B cell (primary cell): Measurements from ENCODE around the gene DAB2IP. TPM values are rescaled to one million over a fixed set of nuclear protein-coding genes. Genes with fewer than 3 reads are reported as not detected.

Experiments used
- ATAC-seq: fragments of 200-7000 bp; cut with Tn5 transposase; one replicate; pipeline ENCODE4 v1.10.0; 2021; ENCODE audit warnings: low read depth, mild to moderate bottlenecking, moderate number of reproducible peaks, moderate library complexity
- CTCF ChIA-PET: fragments of 350-600 bp; sonication (Branson Sonifier 250); formaldehyde crosslinking; loops from one replicate; lab custom pipeline; 2021; ENCODE audit warnings: antibody characterized with exemption, inconsistent platforms; lab: Charles Lee
- POLR2A ChIA-PET: fragments of 350-600 bp; sonication (Branson Sonifier 250); formaldehyde crosslinking; loops from one replicate; lab custom pipeline; 2021; ENCODE audit warnings: antibody characterized with exemption; lab: Charles Lee
- DNase-seq: peaks from one replicate; pipeline ENCODE4 v3.0.0; 2013
- H2AFZ ChIP-seq: 2 replicates; pipeline ENCODE4 v1.6.1; 2012; ENCODE audit warnings: mild to moderate bottlenecking, low read depth, low read length; ENCODE audit not compliant: insufficient read depth, poor library complexity, severe bottlenecking
- H3K27ac ChIP-seq, 2 donors: 1 replicate in 1 of 2; 2 replicates in 1 of 2; pipeline ENCODE4 v1.5.1; 2012 to 2013; ENCODE audit warnings: low read length in 2 of 2, mild to moderate bottlenecking in 2 of 2, moderate library complexity in 1 of 2
- H3K27me3 ChIP-seq, 4 experiments: fragments of 200-600 bp in 1 of 4; sonication (generic) in 1 of 4; replicated peaks in 1 of 4; 1 replicate in 2 of 4; 2 replicates in 2 of 4; pipeline versions ENCODE4 v1.6.1 to v1.7.0; 2013 to 2016; ENCODE audit warnings: low read length in 3 of 4, mild to moderate bottlenecking in 2 of 4, mixed read lengths in 1 of 4, moderate library complexity in 1 of 4; ENCODE audit not compliant: insufficient read depth in 4 of 4, control insufficient read depth in 3 of 4; ENCODE audit errors: control extremely low read depth in 1 of 4
- H3K36me3 ChIP-seq, 2 experiments: replicated peaks in 1 of 2; 1 replicate in 1 of 2; 2 replicates in 1 of 2; pipeline versions ENCODE4 v1.6.1 to v1.7.1; 2013; ENCODE audit warnings: low read length in 1 of 2; ENCODE audit not compliant: insufficient read depth in 2 of 2, control insufficient read depth in 1 of 2; ENCODE audit errors: control extremely low read depth in 1 of 2, extremely low read depth in 1 of 2
- H3K4me1 ChIP-seq, 2 donors: fragments of 200-600 bp in 1 of 2; sonication (generic) in 1 of 2; 1 replicate in 1 of 2; 2 replicates in 1 of 2; pipeline versions ENCODE4 v1.5.1 to v1.6.1; 2013 to 2017; ENCODE audit warnings: low read length in 2 of 2; ENCODE audit not compliant: control insufficient read depth in 2 of 2, insufficient read depth in 2 of 2
- H3K4me2 ChIP-seq: replicated peaks from 2 replicates; pipeline ENCODE3; 2012; ENCODE audit warnings: mild to moderate bottlenecking, low read depth, low read length; ENCODE audit not compliant: poor library complexity, severe bottlenecking
- H3K4me3 ChIP-seq, 5 experiments: fragments of 200-600 bp in 1 of 5; sonication (generic) in 1 of 5; 1 replicate in 3 of 5; 2 replicates in 2 of 5; pipeline versions ENCODE4 v1.5.1 to v1.7.0; 2011 to 2016; ENCODE audit warnings: low read length in 4 of 5, mild to moderate bottlenecking in 4 of 5, low read depth in 2 of 5, control low read depth in 1 of 5, moderate library complexity in 1 of 5; ENCODE audit not compliant: insufficient read depth in 1 of 5; ENCODE audit errors: control extremely low read depth in 1 of 5, extremely low read depth in 1 of 5
- H3K79me2 ChIP-seq: fragments of 200-600 bp; sonication (generic); one replicate; pipeline ENCODE4 v1.6.0; 2016; ENCODE audit warnings: low read length; ENCODE audit not compliant: control insufficient read depth, insufficient read depth
- H3K9ac ChIP-seq: fragments of 200-600 bp; sonication (generic); 2 replicates; pipeline ENCODE4 v1.6.1; 2017; ENCODE audit warnings: mild to moderate bottlenecking, low read length, moderate library complexity
- H3K9me3 ChIP-seq, 3 donors: one replicate each; pipeline versions ENCODE4 v1.6.1 to v1.7.1; 2013; ENCODE audit warnings: low read length in 2 of 3; ENCODE audit not compliant: control insufficient read depth in 2 of 3, insufficient read depth in 1 of 3; ENCODE audit errors: control extremely low read depth in 1 of 3
- H4K20me1 ChIP-seq: 2 replicates; pipeline ENCODE4 v1.6.0; 2012; ENCODE audit warnings: mild to moderate bottlenecking, low read length; ENCODE audit not compliant: insufficient read depth, control insufficient read depth, poor library complexity, severe bottlenecking
- H3K27ac Mint-ChIP-seq: one replicate; pipeline ENCODE4 v1.8.0; 2021; ENCODE audit warnings: mixed read lengths
- H3K27me3 Mint-ChIP-seq: one replicate; pipeline ENCODE4 v1.8.0; 2021; ENCODE audit warnings: mixed read lengths
- H3K4me1 Mint-ChIP-seq: one replicate; pipeline ENCODE4 v1.8.0; 2021; ENCODE audit warnings: mixed read lengths
- H3K4me3 Mint-ChIP-seq: one replicate; pipeline ENCODE4 v1.8.0; 2021; ENCODE audit warnings: mixed read lengths
- H3K9me3 Mint-ChIP-seq: one replicate; pipeline ENCODE4 v1.8.0; 2022; ENCODE audit warnings: mixed read lengths; ENCODE audit not compliant: insufficient read depth
- EZH2 ChIP-seq: IDR thresholded peaks from 2 replicates; pipeline ENCODE4 v1.6.1; 2012; ENCODE audit warnings: borderline replicate concordance, low read depth, mild to moderate bottlenecking, moderate library complexity, low read length; ENCODE audit not compliant: insufficient read depth, poor library complexity, severe bottlenecking
- WGBS: methylation state at CpG from one replicate; pipeline ENCODE4 v1.1.5; 2013; ENCODE audit warnings: missing lambda C conversion rate; ENCODE audit not compliant: insufficient coverage; 5-methylcytosine and 5-hydroxymethylcytosine counted together
- intact Hi-C: fragments of 100-400 bp; cut with micrococcal nuclease; formaldehyde crosslinking; loops from one replicate; pipeline ENCODE4 v1.10.0; 2022
- polyA plus RNA-seq: library from polyadenylated mRNA; depleted of rRNA; stranded (reverse); fragments of >200 nt; gene quantifications from 2 replicates; pipeline ENCODE4 v1.2.3, GENCODE V29; 2012
- total RNA-seq, 2 donors: library from RNA; stranded (reverse); fragments of 120-200 nt in 1 of 2; gene quantifications; 1 replicate in 1 of 2; 2 replicates in 1 of 2; pipeline versions ENCODE4 v1.2.3 to v1.2.4, GENCODE V29; 2013 to 2022
- TF ChIP-seq, protein P1 (sequence below): fragments of 200-600 bp; IDR thresholded peaks from one replicate; pipeline ENCODE4 v1.8.0; 2022; ENCODE audit warnings: antibody characterized with exemption, mild to moderate bottlenecking

DAB2IP gene
- total and polyA plus RNA-seq, 2 donors (not counting 1 experiment from before 2014, with no cell fraction given) = 1.1 to 3.9 TPM

DNA sequence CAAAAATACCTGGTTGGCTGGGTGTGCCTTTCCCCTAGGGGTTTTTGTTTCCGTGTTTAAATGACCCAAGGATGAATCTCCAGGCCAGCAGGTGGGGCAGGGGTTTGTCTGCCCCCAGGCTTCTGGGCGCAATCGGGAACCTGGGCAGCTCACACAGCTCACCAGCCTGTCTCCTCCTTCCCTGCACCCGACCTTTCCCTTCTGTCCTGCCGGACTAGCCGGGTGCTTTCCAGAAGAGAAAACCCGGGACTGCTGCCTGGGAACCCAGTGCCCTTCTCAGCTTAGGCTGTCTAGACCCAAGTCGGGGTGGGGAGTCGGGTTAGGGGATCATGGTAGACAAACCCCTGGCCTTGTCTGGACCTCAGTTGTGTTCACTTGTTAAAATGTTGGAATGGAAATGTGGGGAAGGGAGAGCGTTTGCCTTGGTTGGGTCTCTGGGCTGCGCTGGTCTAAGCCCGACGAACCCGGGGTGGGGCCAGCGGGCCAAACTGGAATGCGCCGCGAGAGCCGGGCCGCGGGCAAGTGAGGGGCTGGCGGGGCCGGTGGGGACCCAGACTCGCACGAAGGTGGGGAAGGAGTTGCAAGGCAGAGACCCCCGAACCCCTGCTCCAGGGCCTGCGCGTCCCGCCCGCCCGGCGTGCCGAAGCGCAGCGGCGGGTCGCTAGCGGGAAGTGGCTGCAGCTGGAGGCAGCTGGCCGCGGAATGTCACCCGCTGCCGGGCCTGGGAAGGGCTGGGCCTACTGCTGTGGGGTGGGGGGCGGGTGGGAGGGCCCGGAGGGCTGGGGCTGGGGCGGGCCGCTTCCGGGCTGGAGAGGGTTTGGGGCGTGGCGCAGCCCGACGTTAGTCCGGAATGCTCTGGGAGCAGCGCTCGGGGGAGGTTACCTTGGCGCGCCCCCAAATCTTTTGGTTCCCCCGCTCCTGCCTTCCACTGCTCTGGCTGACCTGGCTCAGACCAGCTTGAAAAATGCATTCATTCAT lies 84.6 kb downstream of the DAB2IP start:
- peak overlapping the region; percentile 82 for H3K4me3 Mint-ChIP-seq
- ATAC-seq = peak; percentile 29
- H3K4me2 ChIP-seq = peak overlapping the region; percentile 42
- no peaks in the 10 kb centered on the region for H3K36me3 ChIP-seq
- peaks cover 26% of the 10 kb centered on the region for H3K27me3 Mint-ChIP-seq
- 16% methylated on average over 47 of the region's 57 CpGs for WGBS
- intact Hi-C loops = loop anchor here (1.0 kb wide), 1 partner anchor 256 kb away; no protein-coding TSS in a partner anchor
- ChIA-PET CTCF (interaction anchor here (1.3 to 2.0 kb wide), 6 partner anchors 49 to 362 kb away, joined by 3 to 7 read pairs (median 4); no protein-coding TSS in a partner anchor), POLR2A (no interaction called here)
- no peak overlapping the region for H3K27ac Mint-ChIP-seq
- H3K27ac ChIP-seq = no peak overlapping the region
- H3K4me3 ChIP-seq = peak overlapping the region in 1 of 5 experiments; percentile 15
- peaks cover 0 to 35% (median 12%) of the 10 kb centered on the region in 4 experiments for H3K27me3 ChIP-seq
- H3K9ac ChIP-seq = no peak overlapping the region
- H2AFZ ChIP-seq = peak overlapping the region; percentile 16
- H3K79me2 ChIP-seq = no peaks in the 10 kb centered on the region
- H3K9me3 Mint-ChIP-seq = no peaks in the 10 kb centered on the region
- peaks cover 7 to 11% of the 10 kb centered on the region in 2 donors for H3K4me1 ChIP-seq
- no peak for TF ChIP-seq EZH2
- TF ChIP-seq, protein P1, sequence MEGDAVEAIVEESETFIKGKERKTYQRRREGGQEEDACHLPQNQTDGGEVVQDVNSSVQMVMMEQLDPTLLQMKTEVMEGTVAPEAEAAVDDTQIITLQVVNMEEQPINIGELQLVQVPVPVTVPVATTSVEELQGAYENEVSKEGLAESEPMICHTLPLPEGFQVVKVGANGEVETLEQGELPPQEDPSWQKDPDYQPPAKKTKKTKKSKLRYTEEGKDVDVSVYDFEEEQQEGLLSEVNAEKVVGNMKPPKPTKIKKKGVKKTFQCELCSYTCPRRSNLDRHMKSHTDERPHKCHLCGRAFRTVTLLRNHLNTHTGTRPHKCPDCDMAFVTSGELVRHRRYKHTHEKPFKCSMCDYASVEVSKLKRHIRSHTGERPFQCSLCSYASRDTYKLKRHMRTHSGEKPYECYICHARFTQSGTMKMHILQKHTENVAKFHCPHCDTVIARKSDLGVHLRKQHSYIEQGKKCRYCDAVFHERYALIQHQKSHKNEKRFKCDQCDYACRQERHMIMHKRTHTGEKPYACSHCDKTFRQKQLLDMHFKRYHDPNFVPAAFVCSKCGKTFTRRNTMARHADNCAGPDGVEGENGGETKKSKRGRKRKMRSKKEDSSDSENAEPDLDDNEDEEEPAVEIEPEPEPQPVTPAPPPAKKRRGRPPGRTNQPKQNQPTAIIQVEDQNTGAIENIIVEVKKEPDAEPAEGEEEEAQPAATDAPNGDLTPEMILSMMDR = no peak
- H4K20me1 ChIP-seq = no peaks in the 10 kb centered on the region
- DNase-seq = no peak
- peaks cover 19% of the 10 kb centered on the region for H3K4me1 Mint-ChIP-seq
- no peaks in the 10 kb centered on the region for H3K9me3 ChIP-seq
